ENCODE measurements around the gene STRN4. TPM values are rescaled to one million over a fixed set of nuclear protein-coding genes. Genes with fewer than 3 reads are reported as not detected.

STRN4 gene
- total and polyA plus RNA-seq, 12 donors, result 43.3 to 63.3 (median 50.3) TPM

- intact Hi-C loops (cut with DNase I), result loop anchor here (2.0 to 10.0 kb wide), 4 partner anchors 85 to 239 kb away; no protein-coding TSS in a partner anchor
- no peaks in the 10 kb centered on the region for H3K9me3 ChIP-seq
These were observed 9.7 kb upstream of the STRN4 start for GRCh38 chr19:46755853-46756543.

GRCh38 chr19:46755077-46755852 is 9.0 kb upstream of the STRN4 start:
- DNase-seq (peak in 1 of 2 donors; percentile 26), ATAC-seq (peak in 4 of 8 donors; percentile 4 to 46 (median 26))
- intact Hi-C loops (cut with DNase I), result loop anchor here (5.0 to 10.0 kb wide), 3 partner anchors 87 to 240 kb away; no protein-coding TSS in a partner anchor
- no peak overlapping the region for H3K4me3 ChIP-seq
- 82 to 84% methylated on average over 38 to 39 of the region's 39 CpGs for WGBS, 2 donors
- TF ChIP-seq CTCF (IDR thresholded peaks at IDR 0.05), result no peak
- H3K4me1 ChIP-seq, result peaks cover 0 to 38% (median 4%) of the 10 kb centered on the region in 9 donors
- peak overlapping the region in 1 of 10 donors; percentile 76 for H3K27ac ChIP-seq
- peaks cover 0 to 49% (median 4%) of the 10 kb centered on the region in 9 donors for H3K36me3 ChIP-seq
- no peaks in the 10 kb centered on the region for H3K9me3 ChIP-seq
- no peaks in the 10 kb centered on the region for H3K27me3 ChIP-seq

More at GRCh38 chr19:46755853-46756543, 9.7 kb upstream of the STRN4 start:
- Histone ChIP-seq H3K27ac (no peak overlapping the region), H3K4me3 (no peak overlapping the region), H3K36me3 (peaks cover 0 to 42% (median 0%) of the 10 kb centered on the region in 9 donors), H3K27me3 (no peaks in the 10 kb centered on the region), H3K4me1 (peaks cover 0 to 38% (median 4%) of the 10 kb centered on the region in 9 donors)
- peak in 1 of 8 donors; percentile 31 for ATAC-seq
- no peak for DNase-seq
- no peak for TF ChIP-seq CTCF (IDR thresholded peaks at IDR 0.05)
- WGBS, 2 donors, result 86 to 91% methylated on average over 84 to 86 of the region's 86 CpGs

- Histone ChIP-seq H3K9me3 (no peaks in the 10 kb centered on the region), H3K27ac (no peak overlapping the region), H3K27me3 (no peaks in the 10 kb centered on the region), H3K4me3 (no peak overlapping the region), H3K36me3 (peaks cover 0 to 63% (median 7%) of the 10 kb centered on the region in 9 donors), H3K4me1 (peaks cover 0 to 29% (median 4%) of the 10 kb centered on the region in 9 donors)
- ATAC-seq (peak in 2 of 8 donors; percentile 16 to 20), DNase-seq (peak in 1 of 2 donors; percentile 52)
- intact Hi-C loops (cut with DNase I), result loop anchor here in 6 of 10 donors (10.0 kb wide), 1 partner anchor 241 kb away; no protein-coding TSS in a partner anchor
- peak in 7 of 9 donors; percentile 43 to 65 (median 53) for TF ChIP-seq CTCF (IDR thresholded peaks at IDR 0.05)
- 25 to 40% methylated on average over 4 of the region's 4 CpGs for WGBS, 2 donors
These were observed 7.3 kb upstream of the STRN4 start for GRCh38 chr19:46753420-46754155.
